ENCODE data around the gene WWOX. TPM values are rescaled to one million over a fixed set of nuclear protein-coding genes. Genes with fewer than 3 reads are reported as not detected.

The WWOX gene
- total RNA-seq, 1 donor from 2014 or later, result 34.9 TPM

DNA sequence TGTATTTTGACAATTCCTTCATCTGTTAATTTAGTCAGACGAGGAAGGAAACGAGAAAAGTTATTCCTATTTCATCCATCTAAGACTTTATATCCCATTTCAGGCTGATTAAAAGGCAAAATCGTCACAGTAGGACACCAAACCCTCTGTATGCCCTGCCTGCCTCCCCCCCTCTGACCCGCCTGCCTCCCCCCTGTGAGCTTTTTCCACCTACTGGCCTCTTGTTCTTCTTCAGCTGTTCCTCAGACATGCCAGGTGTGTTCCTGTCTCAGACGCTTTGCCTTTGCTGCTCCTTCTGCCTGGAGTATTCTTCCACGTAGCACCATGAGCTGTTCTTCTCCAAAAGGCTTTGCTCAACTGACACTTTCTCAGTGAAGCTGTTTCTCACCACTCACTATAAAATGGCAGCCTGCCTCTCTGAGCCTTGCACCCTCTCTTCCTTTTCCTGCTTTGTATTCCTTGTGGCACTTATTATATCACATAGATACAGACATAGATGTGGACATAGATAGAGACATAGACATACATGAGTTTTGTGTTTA lies 777.7 kb downstream of the WWOX start:
- Histone ChIP-seq H3K27me3 (ENCODE audit: control insufficient read depth, insufficient read depth, low read length) (no peaks in the 10 kb centered on the region), H3K4me3 (ENCODE audit: low read depth, low read length) (no peak overlapping the region), H3K36me3 (ENCODE audit: control insufficient read depth, insufficient read depth, low read length) (no peaks in the 10 kb centered on the region)
- DNase-seq (ENCODE audit: low read depth), result no peak
- TF ChIP-seq, protein P1, sequence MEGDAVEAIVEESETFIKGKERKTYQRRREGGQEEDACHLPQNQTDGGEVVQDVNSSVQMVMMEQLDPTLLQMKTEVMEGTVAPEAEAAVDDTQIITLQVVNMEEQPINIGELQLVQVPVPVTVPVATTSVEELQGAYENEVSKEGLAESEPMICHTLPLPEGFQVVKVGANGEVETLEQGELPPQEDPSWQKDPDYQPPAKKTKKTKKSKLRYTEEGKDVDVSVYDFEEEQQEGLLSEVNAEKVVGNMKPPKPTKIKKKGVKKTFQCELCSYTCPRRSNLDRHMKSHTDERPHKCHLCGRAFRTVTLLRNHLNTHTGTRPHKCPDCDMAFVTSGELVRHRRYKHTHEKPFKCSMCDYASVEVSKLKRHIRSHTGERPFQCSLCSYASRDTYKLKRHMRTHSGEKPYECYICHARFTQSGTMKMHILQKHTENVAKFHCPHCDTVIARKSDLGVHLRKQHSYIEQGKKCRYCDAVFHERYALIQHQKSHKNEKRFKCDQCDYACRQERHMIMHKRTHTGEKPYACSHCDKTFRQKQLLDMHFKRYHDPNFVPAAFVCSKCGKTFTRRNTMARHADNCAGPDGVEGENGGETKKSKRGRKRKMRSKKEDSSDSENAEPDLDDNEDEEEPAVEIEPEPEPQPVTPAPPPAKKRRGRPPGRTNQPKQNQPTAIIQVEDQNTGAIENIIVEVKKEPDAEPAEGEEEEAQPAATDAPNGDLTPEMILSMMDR (IDR thresholded peaks at IDR 0.05; ENCODE audit: insufficient read depth, low read length, poor library complexity, severe bottlenecking), result no peak

DNA sequence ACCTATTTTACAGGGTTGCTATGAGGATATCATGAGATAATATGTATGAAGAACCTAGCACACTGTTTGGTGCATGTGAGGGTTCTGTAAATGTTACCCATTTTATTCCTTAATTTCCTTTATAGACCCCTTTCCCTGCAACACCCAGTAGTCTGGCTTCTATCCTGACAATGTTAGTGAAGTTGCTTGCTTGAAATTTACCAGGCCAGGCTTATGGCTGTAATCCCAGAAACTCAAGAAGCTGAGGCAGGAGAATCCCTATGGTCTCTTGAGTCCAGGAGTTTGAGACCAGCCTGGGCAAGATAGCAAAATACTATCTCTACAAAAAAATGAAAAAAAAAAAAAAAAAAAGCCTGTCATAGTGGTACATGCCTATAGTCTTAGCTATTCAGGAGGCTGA lies 779.1 kb downstream of the WWOX start:
- DNase-seq (ENCODE audit: low read depth), result no peak
- TF ChIP-seq, protein P1 (IDR thresholded peaks at IDR 0.05; ENCODE audit: insufficient read depth, low read length, poor library complexity, severe bottlenecking), result no peak
- no peaks in the 10 kb centered on the region for H3K27me3 ChIP-seq (ENCODE audit: control insufficient read depth, insufficient read depth, low read length)
- no peak overlapping the region for H3K4me3 ChIP-seq (ENCODE audit: low read depth, low read length)
- no peaks in the 10 kb centered on the region for H3K36me3 ChIP-seq (ENCODE audit: control insufficient read depth, insufficient read depth, low read length)

DNA sequence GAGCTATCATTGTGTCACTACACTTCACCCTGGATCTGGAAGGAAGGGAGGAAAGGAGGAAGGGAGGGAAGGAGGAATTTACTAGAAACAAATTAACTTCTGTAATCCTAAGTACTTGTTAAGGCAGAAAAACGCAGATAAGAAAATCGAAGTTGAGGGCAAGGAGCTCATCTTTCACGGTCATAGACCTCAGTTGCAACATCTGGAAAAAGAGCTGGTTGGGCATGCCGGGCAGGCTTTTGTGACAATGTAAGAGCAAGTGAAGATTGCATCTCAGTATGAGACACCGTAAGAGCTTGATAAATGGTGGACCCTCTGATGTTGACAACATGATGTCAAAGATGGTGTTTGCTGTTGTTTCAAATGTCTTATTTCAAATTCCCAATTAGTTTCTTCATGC lies 779.6 kb downstream of the WWOX start:
- Histone ChIP-seq H3K36me3 (ENCODE audit: control insufficient read depth, insufficient read depth, low read length) (no peaks in the 10 kb centered on the region), H3K4me3 (ENCODE audit: low read depth, low read length) (no peak overlapping the region), H3K27me3 (ENCODE audit: control insufficient read depth, insufficient read depth, low read length) (no peaks in the 10 kb centered on the region)
- TF ChIP-seq, protein P1 (IDR thresholded peaks at IDR 0.05; ENCODE audit: insufficient read depth, low read length, poor library complexity, severe bottlenecking), result no peak
- DNase-seq (ENCODE audit: low read depth), result no peak

DNA sequence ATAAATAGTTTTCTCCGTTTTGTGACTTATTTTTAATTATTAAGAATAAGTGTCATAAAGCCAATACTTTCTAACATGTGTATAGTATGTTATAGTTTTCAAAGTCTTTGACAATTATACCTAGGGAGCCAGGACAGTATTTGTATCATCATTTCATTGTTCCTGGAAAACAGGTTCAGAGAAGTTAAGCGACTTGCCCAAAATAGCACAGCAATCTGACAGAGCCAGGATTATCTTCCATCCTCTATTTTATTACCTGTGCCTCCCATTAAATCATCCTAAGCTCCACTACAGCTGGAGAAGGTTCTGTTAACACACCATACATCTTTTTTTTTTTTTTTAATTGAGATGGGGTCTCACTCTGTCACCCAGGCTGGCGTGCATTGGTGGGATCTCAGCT lies 782.7 kb downstream of the WWOX start:
- no peaks in the 10 kb centered on the region for H3K27me3 ChIP-seq (ENCODE audit: control insufficient read depth, insufficient read depth, low read length)
- no peaks in the 10 kb centered on the region for H3K36me3 ChIP-seq (ENCODE audit: control insufficient read depth, insufficient read depth, low read length)
- TF ChIP-seq, protein P1 (IDR thresholded peaks at IDR 0.05; ENCODE audit: insufficient read depth, low read length, poor library complexity, severe bottlenecking), result no peak
- no peak for DNase-seq (ENCODE audit: low read depth)
- no peak overlapping the region for H3K4me3 ChIP-seq (ENCODE audit: low read depth, low read length)

DNA sequence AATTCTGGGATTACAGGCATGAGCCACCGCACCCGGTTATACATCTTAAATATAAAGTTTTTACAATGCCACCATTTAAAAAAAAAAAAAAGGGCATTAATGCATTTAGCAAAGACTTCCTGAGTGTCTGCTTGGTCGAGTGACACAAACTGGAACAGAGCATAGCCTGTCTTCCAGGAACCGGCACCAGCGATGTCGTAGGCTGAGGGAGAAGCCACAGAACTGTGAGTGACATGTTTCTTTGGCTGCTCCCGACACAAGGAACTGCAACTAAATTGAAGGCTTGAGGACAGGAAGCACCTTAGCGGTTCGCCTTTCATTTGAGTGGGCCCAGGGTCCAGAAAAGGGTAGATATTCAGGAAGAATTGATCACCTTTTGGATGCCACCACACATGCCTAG lies 783.3 kb downstream of the WWOX start:
- no peak for DNase-seq (ENCODE audit: low read depth)
- TF ChIP-seq, protein P1 (IDR thresholded peaks at IDR 0.05; ENCODE audit: insufficient read depth, low read length, poor library complexity, severe bottlenecking), result no peak
- Histone ChIP-seq H3K4me3 (ENCODE audit: low read depth, low read length) (no peak overlapping the region), H3K36me3 (ENCODE audit: control insufficient read depth, insufficient read depth, low read length) (no peaks in the 10 kb centered on the region), H3K27me3 (ENCODE audit: control insufficient read depth, insufficient read depth, low read length) (no peaks in the 10 kb centered on the region)

DNA sequence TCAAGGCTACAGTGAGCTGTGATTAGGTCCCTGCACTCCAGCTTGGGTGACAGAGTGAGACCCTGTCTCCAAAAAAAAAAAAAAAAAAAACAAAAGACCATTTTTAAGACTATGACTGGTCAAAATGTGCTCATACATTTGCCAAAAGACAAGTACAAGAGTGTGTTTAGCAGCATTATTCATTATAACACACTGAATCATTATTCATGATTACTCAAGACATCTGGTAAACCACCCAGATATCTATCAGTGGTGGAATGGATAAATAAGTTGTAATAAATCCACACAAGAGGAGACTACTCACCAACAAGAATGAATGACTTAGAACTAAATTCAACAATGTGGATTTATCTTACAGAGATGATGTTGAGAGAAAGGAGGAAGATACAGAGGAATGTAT lies 784.8 kb downstream of the WWOX start:
- no peak for DNase-seq (ENCODE audit: low read depth)
- H3K4me3 ChIP-seq (ENCODE audit: low read depth, low read length), result no peak overlapping the region
- H3K27me3 ChIP-seq (ENCODE audit: control insufficient read depth, insufficient read depth, low read length), result no peaks in the 10 kb centered on the region
- no peaks in the 10 kb centered on the region for H3K36me3 ChIP-seq (ENCODE audit: control insufficient read depth, insufficient read depth, low read length)
- TF ChIP-seq, protein P1 (IDR thresholded peaks at IDR 0.05; ENCODE audit: insufficient read depth, low read length, poor library complexity, severe bottlenecking), result no peak

Measured in kidney epithelial cell (primary cell).